T-helper 2 cell treated with Interferon-gamma antibody and Interleukin-4, amounts not matched to agents 100 ng/mL and 5 ng/mL, for 36 hours (primary cell): ENCODE measurements around the gene CLRN1. TPM values are rescaled to one million over a fixed set of nuclear protein-coding genes. Genes with fewer than 3 reads are reported as not detected.

Experiments used
- intact Hi-C: fragments of 100-400 bp; cut with micrococcal nuclease; formaldehyde crosslinking; loops from one replicate; pipeline ENCODE4 v1.15.1; 2023
- total RNA-seq: library from RNA; stranded (reverse); gene quantifications from 2 replicates; pipeline ENCODE4 v1.2.3, GENCODE V29; 2022

The CLRN1 gene
- total RNA-seq, 1 donor from 2014 or later = not detected

- intact Hi-C loops = no loop called here
Observed at GRCh38 chr3:150922611-150923010, 49.9 kb downstream of the CLRN1 start.

GRCh38 chr3:150921209-150921608 lies 51.3 kb downstream of the CLRN1 start:
- intact Hi-C loops = no loop called here

GRCh38 chr3:150920236-150920635 lies 52.3 kb downstream of the CLRN1 start:
- intact Hi-C loops = no loop called here

- intact Hi-C loops = no loop called here
Observed at GRCh38 chr3:150917951-150918350, 54.6 kb downstream of the CLRN1 start.

GRCh38 chr3:150913133-150913922 lies 59.2 kb downstream of the CLRN1 start:
- intact Hi-C loops = no loop called here

- intact Hi-C loops = no loop called here
Observed at GRCh38 chr3:150912501-150912900, 60.0 kb downstream of the CLRN1 start.

- intact Hi-C loops = no loop called here
Observed at GRCh38 chr3:150911771-150912170, 60.8 kb downstream of the CLRN1 start.

- intact Hi-C loops = no loop called here
Observed at GRCh38 chr3:150906461-150906860, 66.1 kb downstream of the CLRN1 start.

GRCh38 chr3:150905746-150906145 lies 66.8 kb downstream of the CLRN1 start:
- intact Hi-C loops = no loop called here

- intact Hi-C loops = no loop called here
Observed at GRCh38 chr3:150905339-150905738, 67.2 kb downstream of the CLRN1 start, which contains the start of gene MINDY4B. TSS of gene MINDY4B (minus strand) at chr3:150905439. CDS start at chr3:150905439, 0 bp downstream.

GRCh38 chr3:150902988-150903387 lies 69.5 kb downstream of the CLRN1 start:
- intact Hi-C loops = no loop called here

- intact Hi-C loops = no loop called here
Observed at GRCh38 chr3:150901793-150902192, 70.7 kb downstream of the CLRN1 start.

- intact Hi-C loops = no loop called here
Observed at GRCh38 chr3:150899141-150899540, 73.4 kb downstream of the CLRN1 start.

- intact Hi-C loops = no loop called here
Observed at GRCh38 chr3:150898046-150898754, 74.3 kb downstream of the CLRN1 start.

GRCh38 chr3:150897592-150897991 lies 74.9 kb downstream of the CLRN1 start:
- intact Hi-C loops = no loop called here

- intact Hi-C loops = no loop called here
Observed at GRCh38 chr3:150890831-150891230, 81.7 kb downstream of the CLRN1 start.

- intact Hi-C loops = no loop called here
Observed at GRCh38 chr3:150890295-150890694, 82.2 kb downstream of the CLRN1 start.

GRCh38 chr3:150889106-150889505 lies 83.4 kb downstream of the CLRN1 start:
- intact Hi-C loops = no loop called here

GRCh38 chr3:150887031-150887430 lies 85.5 kb downstream of the CLRN1 start:
- intact Hi-C loops = no loop called here

- intact Hi-C loops = no loop called here
Observed at GRCh38 chr3:150885535-150885934, 87.0 kb downstream of the CLRN1 start.

- intact Hi-C loops = no loop called here
Observed at GRCh38 chr3:150878996-150879575, 93.4 kb downstream of the CLRN1 start.

- intact Hi-C loops = no loop called here
Observed at GRCh38 chr3:150878290-150878689, 94.2 kb downstream of the CLRN1 start.
